DMS79 (cell line): ENCODE results near the gene PSMD5.
"Not testable (repeated sequence)": the region's sequence is repeated elsewhere in the genome, so short reads cannot be mapped to it uniquely, and the experiment has no call there.

Experiments
- DNase-seq: peaks from one replicate; lab custom pipeline; 2025; lab: John Stamatoyannopoulos, UW

PSMD5 gene

DNA sequence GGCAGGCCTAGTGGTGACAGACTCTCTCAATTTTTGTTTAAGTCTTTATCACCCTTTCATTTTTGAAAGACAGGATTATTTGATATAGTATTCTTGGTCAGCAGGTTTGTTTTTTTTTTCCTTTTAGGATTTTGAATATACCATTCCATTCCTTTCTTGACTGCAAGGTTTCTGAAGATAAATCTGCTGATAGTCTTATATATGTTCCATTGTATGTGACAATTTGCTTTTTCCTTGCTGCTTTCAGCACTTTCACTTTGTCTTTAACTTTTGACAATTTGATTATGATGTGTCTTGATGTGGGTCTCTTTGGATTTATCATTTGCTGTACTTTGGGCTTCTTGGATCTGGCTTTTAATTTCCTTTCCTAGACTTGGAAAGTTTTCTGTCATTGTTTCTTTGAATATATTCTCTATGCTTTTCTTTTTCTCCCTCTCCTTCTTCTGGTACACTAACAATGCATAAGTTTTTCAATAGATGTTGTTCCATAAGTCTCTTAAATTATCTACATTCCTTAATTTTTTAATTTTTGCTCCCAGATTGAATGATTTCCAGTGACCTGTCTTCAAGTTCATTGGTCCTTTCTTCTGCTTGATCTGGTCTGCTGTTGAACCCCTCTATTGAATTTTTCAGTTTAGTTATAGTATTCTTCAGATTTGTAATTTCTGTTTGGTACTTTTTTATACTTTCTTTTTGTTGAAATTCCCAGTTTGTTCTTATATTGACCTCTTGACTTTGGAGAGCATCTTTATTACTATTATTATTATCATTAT is 34.9 kb downstream of the PSMD5 start:
- DNase-seq, result no peak

DNA sequence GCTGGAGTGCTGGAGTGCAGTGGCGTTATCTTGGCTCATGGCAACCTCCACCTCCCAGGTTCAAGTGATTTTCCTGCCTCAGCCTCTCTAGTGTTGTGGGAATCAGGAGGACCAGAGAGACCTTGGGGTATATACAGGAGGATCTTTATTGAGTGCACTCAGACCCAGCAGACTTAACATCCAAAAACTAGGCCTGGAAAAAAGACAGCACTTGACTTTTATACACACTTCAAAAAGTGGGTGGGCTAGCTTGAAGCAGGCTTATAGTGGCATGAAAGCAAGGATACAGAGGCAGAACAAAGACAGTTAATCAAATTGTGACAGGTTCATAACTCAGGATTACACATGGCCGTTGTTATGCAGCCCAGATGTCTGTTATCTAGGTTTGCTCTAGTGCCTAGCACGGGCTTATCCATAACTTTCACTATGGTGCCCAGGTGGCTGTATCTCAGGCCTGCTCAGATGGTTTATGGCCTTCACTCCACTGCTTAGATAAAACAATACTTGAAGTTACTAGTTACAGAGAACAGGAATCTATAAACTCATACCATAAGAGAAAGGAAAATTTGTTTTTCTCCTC is 37.8 kb downstream of the PSMD5 start:
- not testable (repeated sequence) for DNase-seq

DNA sequence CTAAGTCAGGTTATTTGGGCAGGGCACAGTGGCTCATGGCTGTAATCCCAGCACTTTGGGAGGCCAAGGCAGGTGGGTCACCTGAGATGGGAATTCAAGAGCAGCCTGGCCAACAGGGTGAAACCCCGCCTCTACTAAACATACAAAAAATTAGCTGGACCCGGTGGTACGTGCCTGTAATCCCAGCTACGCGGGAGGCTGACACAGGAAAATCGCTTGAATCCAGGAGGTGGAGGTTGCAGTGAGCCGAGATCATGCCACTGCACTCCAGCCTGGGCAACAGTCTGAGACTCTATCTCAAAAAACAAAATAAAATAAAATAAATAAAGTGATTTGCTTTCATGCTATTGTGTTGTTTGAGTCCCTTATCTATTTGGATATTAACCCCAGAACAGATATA is 41.3 kb downstream of the PSMD5 start:
- no peak for DNase-seq

DNA sequence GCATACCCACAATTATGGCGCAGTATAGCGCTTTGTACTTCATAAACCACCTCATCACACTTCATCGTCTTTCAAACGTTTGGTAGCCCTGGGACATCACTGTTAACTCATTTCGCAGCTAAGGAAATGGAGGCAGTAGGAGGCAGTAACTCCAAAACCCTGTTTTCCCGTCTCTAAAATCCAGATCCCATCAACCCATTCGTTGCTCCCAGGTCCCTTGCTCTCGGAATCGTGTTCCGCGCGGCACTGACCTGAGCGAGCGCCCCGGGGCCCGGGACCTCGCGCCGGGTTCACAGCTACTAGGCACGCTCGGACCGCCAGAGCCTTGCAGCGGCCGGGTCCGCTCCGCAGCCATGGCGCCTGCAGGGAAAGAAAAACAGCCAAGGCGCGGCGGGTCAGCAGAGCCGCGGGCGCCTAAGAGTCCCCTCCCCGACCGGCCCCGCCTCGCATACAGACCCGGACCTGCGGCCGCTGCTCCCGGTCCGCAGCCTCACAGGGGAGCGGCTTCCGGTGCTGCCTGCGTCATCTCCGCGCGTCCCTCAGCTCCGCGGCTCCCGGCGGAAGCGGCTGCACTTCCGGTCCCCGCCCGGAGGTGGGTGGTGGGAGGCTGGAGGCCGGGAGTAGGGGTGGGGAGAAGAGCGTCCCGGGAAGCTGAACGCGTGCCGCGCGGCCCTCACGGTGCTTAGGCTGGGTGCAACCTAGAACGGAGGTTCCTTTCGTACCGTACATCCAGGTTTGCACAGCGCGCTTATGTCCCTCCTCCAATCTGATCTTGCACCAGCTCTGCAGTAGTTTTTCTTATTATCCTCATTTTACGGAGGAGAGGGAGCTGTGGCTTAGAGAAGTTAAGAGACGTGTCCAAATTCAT is 49.6 kb downstream of the PSMD5 start, which contains the start of gene FBXW2:
TSS of gene FBXW2 (minus strand) at position 519 of the 868 bp plus-strand sequence. CDS start 5,158 bp downstream, outside the sequence.
- DNase-seq, result peak; percentile 74

DNA sequence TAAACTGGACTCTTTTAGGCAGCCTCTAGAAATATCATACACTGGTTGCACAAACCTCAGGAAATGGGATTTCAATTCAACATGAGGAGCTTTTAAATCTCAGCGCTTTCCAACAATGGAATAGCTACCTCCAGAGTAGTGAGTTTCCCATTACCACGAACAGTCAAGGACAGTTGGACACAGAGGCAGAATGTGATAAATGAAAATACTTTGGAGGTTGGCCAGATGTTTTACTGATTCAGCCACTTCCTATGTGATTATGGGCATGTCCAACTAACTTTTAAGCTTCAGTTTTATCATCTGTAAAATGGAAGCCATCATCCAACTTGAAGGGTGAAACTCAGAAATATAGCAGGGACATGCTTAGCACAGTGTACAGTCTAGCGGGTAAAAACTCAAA is 51.6 kb downstream of the PSMD5 start:
- no peak for DNase-seq

DNA sequence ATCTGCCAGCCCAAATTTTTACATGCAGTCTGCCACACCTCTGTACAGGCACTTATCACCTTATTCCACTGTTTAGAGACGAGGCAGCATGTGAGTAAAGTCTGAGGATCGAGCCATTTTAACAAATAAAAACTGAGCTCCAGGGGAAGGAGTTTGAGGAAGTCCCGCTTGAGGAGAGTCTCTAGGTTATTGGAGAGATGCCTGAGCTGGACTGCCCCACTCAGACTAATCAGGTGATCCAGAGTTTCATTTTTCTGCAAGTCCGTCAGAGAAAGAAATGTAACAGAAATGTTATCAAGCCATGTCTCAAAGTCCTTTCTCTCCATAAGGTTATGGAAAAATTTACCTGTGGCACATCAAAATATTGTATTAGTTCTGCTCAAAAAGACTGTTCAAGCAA is 54.8 kb downstream of the PSMD5 start:
- DNase-seq, result no peak

DNA sequence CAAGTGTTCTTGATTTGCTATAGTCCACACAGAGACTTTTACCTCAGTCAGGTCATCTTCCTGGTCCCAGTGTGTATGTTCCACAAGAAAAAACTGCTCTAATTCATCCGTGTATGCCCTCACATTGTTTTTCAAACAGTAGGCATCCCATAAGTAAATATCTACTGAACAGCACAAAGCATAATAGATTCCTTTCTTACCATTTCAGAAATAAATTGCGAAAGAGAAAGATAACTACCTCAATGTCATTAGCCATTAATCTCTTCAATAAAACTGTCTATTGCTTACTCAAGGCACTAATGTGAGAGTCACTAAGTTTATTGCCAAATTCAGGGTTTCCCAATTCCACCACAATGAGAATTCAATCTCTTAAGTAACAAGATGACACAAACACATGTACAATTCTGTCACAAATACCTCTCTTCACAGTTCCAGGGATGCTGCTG is 59.1 kb downstream of the PSMD5 start:
- no peak for DNase-seq

DNA sequence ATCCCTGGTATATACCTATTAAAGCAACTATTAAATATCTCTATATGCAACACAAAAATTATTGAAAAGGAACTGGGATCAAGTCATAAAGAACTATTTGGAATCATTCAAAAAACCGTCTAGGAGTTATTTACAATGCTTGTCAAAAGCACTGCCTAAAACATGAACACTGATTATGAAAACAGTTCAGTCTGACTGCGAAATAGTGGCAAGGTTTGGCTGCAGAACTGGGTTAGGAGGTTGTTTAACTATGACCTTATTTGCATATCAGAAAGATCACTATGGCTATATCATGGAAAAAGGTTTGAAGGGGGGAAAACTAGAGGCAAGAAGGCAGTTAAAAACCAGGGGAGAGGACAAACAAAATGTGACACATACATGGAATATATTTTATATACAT is 61.5 kb downstream of the PSMD5 start:
- no peak for DNase-seq

DNA sequence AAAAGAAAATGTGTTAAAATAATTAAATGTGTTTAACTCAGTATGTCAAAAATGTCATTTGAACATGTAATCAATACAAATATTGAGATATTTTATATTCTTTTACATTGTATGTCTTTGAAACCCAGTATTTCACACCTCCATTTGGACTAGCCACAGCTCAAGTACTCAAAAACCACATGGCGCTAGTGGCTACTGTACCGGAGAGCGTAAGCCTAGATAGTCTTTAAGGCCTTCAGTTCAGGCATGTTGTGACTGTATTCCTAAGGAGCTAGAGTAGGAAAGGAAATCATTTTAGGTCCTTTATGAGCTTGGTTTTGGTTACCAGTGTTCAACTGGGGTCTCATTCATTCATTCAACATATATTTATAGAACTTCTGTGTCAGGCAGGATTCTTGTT is 62.4 kb downstream of the PSMD5 start:
- DNase-seq, result no peak

DNA sequence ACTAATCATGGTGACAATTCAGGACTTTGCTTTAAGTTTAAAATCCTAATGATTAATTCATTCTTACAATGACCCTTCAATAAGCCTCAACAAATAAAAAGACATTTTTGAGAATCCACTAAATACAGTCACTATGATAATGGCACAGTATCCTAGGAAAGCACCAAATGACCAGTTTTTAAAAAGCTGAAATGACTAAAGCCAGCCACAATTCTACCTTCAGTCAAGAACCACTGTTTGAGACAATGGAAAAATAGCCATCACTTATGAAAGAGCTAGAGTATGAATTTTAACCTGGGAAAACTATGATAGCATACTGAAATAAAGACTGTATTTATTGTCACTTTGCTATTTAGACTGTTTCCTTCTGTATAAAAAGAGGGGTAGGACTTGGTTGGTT is 63.5 kb downstream of the PSMD5 start:
- no peak for DNase-seq

DNA sequence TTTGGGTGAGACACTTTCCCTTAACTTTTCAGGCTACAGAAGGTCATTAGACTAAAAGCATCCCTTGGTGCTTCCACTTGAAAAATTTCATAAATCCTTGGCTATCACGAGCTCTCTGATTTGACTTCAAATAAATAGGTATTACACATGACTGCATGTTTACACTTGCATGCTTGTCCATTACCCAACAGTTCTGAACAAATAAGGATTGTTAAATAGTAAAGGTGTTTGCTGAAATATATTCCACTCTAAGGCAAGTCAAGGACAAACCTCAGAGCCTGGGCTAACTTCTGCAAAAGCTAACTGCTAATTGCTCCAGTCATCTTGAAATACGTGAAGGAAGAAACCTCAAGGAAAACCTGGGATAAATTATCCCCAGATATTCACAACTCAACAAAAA is 64.0 kb downstream of the PSMD5 start:
- DNase-seq, result no peak

DNA sequence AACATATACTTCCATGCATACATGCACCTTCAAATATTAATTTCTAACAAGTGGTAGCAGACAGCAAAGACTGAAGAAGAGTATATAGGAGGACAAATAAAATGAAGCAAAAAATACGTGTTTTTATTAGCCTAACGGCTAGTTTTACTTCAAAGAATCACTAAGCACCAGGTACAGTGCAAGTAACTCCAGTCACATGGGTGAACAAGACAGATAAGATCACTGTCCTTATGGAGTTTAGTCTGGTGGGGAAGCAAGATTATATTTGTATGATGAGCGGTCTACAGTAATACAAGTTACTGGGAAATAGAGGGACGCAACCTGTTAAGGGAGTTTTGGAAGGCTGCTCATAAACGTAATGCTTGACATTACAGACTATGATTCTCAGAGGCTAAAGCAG is 65.5 kb downstream of the PSMD5 start:
- DNase-seq, result no peak

DNA sequence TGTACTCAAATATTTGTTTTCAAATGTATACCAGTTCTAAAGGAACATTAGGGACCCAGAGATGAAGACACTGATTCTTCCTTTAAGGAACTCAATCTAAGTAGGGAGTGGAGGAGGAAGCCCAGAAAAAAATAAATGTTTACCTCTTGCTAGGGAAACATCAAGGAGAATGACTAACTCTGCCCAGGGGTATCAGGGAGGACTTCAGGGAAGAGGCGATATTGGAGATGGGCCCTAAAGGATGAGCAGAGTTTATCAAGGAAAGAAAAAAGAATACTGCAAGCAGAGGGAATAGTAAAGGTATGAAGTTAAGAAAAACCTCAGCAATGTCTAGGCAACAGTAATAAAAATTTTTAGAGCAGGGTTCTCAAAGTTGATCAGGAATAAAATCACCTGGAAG is 65.9 kb downstream of the PSMD5 start:
- no peak for DNase-seq

DNA sequence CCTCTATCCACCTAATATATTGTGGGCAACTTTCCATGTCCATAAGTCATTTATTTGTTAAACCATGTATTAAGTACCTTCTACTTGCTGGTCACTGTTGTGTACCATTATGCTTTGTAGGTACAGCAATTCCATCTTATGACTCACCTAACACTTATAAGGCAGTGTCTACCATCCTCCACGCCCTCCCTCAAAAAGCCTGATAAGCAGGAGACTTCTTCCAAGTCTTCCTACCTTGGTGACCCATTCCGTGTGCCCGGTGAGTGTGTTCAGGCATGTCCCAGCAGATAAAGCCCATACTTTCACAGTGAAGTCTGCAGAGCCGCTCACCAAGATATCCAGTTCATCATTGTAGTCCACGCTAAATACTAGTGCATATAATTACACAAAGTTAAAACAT is 66.9 kb downstream of the PSMD5 start:
- DNase-seq, result no peak

DNA sequence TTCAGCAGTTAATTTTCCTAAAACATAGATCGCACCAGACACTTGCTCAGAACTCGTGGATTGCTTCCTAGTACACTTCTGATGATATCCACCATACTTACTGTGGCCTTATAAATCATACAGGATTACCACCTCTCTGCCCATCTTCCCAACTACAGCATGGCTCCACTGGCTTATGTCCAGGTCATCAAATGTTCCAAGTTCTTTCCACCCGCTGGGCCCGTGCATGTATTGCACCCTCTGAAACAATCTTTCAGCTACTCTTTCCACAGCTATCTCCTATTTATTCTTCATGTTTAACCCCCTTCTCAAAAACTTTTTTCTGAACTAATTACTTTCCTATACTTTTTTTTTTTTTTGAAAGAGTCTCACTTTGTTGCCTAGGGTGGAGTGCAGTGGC is 68.0 kb downstream of the PSMD5 start:
- no peak for DNase-seq

DNA sequence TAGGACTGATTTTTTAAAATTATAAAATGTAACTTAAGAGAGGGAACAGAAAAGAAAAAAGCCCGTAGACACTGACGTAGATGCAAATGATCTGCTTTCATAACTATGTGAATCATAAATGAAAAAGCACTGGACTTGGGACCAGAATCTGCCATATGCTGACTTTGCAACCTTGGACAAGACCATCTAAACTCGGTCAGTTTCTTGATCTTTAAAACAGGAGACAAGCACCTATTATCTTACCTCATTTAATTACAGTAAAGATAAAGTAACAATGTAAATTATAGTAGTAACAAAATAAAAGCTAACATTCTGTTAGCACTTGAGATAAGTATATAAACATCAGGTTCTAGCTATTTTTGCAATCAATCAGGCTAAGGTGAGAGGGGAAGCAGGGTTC is 69.5 kb downstream of the PSMD5 start:
- no peak for DNase-seq

DNA sequence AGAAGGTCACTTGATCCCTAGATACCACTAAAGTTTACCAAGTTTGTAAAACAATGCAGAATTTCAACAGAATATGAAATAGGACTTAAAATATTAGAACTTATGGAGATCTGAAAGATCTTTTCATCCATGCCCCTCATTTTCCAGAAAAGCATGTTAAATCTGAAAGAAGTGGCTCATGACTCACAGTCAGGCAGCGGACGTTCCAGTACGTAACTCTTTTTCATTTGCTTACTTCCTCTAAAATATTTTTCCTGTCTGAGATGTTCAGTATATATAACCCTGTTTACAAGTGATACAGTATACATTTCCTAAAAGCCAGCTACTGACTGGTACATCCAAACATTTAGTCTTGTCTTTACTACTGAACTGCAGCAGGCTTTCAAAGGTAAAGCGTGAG is 71.8 kb downstream of the PSMD5 start:
- DNase-seq, result no peak

DNA sequence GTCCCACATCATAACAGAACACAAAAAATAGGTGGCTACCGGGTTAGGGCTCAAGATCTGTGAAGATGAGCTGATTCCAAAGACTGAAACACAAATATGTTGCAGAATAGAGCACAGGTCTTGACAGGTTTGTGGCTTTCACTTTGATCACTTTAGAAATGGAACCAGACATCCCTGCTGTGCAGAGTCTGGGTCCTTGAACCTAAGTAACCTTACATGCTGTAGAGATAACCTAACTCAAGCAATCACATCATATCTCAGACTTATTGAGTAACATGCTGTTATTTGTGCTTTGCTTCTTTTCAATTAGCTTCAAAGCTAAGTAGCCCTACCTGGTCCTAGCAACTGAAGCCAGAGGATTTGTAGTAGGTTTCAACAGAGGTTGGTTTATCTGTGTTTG is 73.8 kb downstream of the PSMD5 start:
- DNase-seq, result no peak

DNA sequence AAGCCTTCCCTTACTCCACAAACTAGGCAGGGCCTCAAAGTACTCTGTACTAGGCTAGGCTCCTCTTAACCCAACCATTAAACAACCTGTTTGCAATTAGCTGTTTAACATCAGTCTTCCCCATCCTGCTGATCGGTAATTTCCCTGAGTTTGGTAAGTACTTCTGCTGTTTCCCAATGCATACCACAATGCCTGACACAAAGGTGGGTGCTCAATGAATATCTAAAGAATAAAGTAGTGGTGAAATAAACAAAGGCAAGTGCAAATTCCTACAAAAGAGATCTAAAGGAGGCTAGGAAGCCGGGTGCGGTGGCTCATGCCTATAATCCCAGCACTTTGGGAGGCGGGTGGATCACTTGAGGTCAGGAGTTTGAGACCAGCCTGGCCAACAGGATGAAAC is 74.5 kb downstream of the PSMD5 start:
- no peak for DNase-seq

DNA sequence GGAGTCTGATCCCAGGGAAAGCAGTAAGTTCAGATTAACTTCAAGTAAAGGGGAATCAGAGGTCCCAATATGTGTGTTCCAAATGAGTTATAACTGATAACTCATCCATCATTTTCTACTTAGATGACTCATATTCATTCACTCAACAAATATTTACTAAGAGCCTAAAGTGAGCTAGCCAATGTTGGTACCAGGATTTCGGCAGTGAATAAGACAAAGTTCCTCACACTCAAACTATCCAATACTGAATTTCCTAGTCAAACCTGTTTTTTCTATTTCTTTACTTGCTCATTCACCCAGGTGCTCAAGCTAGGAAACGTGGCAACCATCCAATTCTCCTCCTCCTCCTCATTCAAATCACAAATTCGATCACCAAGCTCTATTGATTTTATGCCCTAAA is 75.3 kb downstream of the PSMD5 start:
- no peak for DNase-seq
